HG02678 (cell line): Measurements from ENCODE around the gene WDR36.

ENCODE experiments used
- ATAC-seq: cut with Tn5 transposase; IDR thresholded peaks from one replicate; pipeline ENCODE4 v1.9.1; 2021; ENCODE audit warnings: mild to moderate bottlenecking, moderate library complexity; ENCODE audit not compliant: unreplicated experiment

The WDR36 gene

DNA sequence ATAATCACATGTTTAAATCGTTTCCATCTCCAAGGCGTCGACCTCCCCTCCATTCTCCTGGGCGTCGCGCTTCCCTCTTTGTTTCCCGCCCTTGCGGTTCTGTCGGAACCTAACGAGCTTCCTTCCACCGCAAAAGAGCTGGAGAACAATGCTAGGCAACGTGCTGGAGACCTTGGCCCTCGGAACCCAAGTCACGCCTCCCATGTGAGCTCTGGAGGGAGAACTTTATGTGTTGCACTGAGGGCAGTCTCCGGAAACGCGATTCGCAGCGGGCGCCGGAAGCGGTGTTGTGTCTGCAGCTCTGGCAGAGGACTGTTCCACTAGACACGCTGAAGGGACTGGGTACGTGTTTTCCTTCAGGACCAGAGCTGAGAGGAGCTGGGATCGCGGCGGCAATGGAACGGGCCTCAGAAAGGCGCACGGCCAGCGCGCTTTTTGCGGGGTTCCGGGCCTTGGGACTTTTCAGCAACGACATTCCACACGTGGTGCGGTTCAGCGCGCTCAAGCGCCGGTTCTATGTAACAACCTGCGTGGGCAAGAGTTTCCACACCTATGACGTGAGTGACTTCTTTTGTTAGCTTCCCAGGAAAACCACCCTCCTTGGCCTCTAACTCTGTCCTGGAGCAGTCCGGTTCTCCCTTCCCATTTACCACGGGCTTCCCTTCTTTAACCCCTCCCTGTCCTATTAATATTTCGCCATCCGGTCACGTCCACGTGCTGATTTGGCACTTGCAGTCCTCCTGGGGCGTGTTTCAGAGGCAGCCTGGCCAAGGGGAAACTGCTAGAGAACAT, at the start of gene WDR36:
Gene WDR36 (plus strand): TSS at position 287 of the 792 bp plus-strand sequence. CDS start 109 bp downstream, at position 396.
- peak; percentile 95 for ATAC-seq

DNA sequence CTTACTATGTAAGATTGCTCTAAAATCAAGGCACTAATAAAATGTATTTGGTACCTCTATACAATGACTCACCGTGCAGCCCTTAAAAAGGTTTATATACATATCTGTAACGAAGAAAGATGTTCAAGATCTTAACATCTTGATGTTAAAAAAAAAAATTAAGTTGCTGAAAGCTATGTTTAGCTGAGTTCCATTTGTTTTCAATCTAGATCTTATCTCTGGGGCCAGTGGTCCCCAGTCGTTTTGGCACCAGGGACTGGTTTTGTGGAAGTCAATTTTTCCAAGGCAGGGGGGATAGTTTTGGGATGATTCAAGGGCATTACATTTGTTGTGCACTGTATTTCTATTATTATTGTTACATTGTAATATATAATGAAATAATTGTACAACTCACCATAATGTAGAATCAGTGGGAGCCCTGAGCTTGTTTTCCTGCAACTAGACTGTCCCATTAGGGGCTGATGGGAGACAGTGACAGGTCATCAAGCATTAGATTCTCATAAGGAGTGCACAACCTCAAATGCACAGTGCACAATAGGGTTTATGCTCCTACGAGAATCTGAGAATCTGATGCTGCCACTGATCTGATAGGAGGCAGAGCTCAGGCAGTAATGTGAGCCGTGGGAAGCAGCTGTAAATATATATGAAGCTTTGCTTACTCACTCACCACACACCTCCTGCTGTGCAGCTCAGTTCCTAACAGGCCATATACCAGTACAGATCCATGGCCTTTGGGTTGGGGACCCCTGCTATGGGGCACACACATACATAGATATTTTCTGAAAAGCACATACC, 48.2 kb upstream of the WDR36 start:
- no peak for ATAC-seq

DNA sequence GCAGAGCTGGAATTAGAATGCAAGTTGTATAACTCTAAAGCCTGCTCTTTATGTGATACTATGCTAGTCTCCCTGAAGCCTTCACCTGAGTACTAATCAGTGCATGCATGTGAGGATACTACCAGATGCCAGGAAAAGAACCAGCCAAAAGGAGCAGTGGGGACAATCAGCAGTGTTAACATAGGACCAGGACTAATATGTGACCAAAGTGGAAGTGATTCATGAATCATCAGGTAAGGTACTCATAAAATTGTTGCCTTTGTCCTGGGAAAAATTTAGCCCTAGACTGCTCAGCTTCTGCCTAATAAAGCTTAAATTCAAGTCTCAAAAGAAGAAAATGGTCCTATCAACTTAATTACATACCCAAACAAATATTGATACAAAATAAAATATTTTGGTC, 34.1 kb upstream of the WDR36 start:
- no peak for ATAC-seq

DNA sequence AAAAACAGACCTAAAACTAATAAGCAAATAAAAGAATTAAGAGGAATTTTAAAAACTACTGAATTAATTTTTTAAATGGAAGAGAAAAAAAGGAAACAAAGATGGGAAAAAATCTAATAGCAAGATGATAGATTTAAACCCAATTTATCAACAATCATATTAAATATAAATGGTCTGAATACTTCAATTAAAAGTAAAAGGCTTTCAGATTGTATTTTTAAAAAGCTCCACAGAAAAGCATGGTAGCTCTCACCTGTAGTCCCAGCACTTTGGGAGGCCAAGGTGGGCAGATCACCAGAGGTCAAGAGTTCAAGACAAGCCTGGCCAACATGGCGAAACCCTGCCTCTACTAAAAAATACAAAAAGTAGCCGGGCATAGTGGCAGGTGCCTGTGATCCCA, 32.0 kb upstream of the WDR36 start:
- no peak for ATAC-seq

DNA sequence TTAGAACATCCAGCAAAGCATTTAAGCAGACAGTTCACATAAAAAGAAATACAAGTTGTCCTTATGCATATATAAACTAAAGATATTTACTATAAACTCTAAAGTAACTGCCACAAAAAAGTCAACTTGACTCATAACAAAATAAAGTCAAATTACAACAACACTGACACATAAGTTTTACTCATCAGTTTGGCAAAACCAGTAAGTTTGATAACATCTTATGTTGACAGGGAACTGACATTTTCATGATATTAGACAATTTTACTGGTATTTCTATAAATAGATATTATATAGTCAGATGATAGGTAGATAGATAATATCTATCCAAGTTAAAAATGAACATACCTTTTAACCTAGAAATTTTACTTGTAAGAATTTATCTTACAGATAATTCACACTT, 30.5 kb upstream of the WDR36 start:
- no peak for ATAC-seq

DNA sequence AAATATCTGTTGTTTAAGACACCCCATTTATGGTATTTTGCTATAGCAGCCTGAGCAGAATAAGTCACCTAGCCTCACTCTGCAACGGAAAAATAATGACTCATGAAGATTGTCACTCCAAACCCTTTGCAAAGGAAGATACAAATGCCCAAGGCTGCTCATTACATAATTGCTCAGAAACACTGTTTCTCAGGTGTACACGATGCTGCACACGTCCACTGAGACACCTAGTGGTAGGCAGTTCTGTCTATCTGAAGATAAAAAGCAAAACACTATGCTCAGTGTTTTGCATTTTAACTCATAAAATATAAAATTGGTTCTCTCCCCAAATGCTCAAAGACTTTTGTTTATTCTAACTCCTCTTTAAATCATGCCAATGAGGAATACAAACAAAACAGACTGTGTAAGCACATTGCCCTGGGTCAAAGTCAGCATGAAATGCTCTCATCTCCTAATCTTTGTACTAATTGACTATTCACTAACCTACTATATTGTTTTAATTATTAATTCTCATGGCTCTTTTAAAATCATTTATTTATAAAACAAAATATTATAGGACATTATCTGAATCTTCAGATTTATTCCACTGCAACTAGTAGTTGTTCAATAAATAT, 28.3 kb upstream of the WDR36 start:
- no peak for ATAC-seq

DNA sequence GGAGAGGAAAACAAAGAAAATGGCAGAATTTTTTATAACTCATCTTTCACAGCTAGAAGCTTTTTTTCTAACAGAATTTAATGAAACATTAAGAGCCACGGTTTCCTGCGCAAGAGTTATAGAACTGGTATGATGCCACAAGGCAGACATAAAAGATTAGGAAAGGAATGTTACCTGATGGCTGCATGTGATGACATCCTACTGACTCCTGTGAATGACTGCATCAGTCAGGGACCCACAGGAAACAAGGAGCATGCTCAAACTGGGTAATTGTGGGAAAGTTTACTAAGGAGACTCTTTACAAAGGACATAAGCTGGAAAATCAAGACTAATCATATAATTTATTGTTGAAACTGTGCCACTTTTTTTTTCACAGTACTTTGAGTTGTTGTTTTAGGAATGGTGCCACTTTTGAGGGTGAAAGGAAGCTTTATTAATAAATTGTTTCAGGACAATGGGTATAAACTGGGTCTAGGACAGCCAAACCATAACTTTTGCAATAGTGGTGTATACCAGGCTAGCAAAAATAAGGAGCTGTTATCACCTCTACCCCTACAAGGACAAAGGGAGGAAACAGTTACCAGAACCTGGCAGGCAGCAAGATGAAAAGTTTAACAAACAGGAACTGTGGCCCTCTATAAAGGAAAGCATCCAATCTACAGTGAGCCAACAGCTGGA, 25.7 kb upstream of the WDR36 start:
- no peak for ATAC-seq

DNA sequence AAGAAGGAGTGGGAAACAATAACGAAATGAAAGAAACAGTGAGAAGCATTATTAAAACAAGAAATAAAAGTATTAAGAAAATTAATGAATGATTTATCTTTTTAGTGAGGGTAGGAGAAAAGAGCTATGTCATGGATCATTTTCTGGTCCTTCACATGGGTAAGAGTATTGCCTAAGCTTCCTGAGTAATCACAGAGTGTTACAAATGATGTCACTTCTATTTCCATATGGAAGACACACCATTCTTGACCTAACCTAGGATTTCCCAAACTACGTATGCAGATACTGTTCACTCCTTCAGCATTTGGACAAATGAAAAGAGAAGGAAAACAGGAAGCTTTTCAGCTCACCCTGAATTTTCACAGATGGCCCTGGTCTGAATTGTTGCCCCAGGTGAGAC, 23.9 kb upstream of the WDR36 start:
- ATAC-seq = no peak

DNA sequence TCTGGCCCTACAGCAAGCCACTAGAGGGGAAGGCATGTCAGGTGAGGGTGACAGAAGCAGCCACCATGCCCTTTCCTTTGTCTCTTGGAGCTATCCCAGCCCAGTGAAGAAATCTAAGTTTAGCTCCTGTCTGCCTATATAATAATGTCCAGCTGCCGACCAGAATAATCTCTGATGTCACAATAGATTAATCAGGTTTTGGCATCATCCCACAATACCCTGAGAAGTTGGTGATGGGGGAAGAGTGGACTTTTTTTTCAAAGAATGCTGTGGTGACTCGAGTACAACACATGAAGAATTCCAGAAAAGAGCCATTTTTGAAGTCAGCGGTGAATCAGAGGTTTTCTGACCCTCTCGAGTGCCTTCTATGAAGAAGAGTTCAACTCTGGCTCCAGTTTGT, 22.3 kb upstream of the WDR36 start:
- no peak for ATAC-seq

DNA sequence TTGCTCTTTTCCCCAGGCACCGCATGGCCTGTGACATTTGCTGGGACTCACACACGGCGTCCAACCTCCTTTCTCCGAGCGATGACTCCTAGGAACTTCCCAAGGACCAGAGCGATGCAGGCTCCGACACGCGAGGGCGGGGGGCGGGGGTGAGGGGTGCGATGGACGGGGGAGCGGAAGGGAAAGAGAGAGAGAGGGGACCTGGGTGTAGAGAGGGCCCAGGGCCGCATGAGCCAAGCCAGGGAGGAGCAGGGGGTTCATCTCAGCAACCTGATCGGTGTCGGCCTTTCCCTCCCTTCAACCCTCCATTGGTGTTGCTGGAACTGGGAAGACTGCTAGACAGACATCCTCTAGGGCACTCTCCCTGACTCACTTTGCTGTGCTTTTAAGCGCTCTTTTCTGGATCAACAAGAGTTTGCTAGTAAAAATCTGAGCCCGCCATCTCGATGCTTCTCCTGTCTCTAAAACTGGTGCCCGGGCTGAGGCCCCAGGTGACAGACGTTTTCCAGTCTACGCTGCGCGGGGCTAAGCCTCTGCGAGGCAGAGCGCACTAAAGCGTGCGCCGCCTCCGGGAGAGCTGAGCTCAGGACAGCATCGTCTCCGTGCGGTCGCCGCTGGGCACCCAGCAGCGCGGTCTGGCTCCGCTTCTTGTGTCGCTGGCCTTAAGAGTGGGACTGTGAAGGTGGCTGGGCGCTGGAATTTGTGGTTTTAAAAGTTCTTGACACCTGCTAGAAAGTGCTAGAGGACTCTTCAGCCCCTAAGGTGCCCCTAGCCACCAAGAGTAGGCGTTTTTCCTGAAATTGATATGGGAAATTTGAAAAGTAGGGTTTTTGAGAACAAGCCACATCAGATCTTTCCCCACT, 21.6 kb upstream of the WDR36 start:
- no peak for ATAC-seq

DNA sequence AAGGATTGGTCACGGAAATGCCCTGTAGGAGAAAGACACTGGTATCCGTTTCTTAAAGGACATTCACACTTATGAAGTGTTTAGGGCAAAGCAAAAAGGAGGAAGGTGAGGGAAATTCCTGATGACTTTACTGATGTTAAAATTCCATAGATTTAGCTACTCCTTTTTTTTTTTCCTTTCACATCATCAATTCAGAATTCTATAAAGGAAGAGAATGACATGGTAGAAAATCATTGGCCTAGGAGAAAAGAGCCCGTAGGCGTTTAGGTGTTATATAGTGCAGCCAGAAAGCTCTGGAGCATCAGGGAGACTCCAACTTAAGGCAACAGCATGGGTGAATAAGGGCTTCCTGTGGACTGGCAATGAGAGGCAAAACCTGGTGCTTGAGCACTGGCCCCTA, 20.7 kb upstream of the WDR36 start, which contains the start of gene TSLP:
Gene TSLP (plus strand): TSS at position 301 of the 400 bp plus-strand sequence. CDS start 178 bp downstream, outside the sequence.
- no peak for ATAC-seq

DNA sequence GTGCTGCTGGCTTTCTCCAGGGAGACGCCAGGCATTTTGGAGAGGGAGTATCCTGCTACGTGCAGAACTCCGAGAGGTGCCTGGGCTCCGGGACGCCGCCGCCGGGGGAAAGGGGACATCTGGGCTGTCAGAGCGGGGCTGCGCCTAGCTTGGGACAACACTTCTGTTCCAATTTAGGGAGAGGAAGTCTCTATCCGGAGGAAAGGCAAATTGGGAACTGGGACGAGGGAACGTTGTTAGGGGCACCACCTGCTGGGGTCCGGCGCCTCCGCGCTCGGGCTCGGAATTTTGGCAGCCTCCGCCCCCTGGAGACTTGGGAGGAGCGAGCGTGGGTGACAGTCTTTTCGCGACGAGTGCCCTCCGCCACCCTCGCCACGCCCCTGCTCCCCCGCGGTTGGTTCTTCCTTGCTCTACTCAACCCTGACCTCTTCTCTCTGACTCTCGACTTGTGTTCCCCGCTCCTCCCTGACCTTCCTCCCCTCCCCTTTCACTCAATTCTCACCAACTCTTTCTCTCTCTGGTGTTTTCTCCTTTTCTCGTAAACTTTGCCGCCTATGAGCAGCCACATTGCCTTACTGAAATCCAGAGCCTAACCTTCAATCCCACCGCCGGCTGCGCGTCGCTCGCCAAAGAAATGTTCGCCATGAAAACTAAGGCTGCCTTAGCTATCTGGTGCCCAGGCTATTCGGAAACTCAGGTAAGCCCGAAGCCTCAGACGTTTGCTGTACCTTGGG, 19.0 kb upstream of the WDR36 start:
- ATAC-seq = peak; percentile 84

DNA sequence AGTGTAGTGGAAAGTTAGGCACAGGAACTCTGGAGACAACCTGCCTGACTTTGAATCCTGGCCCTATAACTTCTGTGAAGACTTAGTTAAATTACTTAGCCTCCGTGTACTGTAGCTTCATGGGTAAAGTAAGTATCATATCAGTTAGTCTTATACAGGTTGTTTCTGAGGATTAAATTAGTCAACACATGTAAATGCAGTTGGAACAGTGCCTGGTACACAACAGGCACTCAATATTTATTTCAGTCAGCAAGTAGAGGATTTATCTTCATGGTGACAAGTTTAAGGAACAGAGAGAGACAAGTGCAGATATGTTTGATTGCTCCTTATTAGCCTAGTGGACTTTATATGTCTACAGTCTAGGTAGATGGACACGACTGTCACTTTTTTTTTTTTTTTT, 17.9 kb upstream of the WDR36 start:
- ATAC-seq = no peak

DNA sequence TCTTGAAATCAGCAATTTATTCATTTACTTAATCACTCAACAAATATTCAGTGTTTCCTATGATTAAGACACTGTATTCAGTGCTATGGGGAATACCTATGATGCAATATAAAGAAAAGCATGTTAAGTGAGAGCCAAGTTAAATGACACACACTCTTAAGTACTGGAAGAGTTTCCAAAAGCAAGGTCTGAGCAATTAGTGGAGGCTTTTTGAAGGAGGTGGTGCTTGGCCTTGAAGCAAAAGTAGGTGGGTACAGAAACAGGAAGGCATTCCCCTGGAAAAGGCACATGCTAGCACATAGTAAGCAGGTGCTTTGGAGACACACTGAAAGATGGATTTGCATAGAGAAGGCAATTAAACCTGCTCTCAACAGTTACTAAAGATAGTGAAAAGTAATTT, 16.6 kb upstream of the WDR36 start:
- ATAC-seq = no peak

DNA sequence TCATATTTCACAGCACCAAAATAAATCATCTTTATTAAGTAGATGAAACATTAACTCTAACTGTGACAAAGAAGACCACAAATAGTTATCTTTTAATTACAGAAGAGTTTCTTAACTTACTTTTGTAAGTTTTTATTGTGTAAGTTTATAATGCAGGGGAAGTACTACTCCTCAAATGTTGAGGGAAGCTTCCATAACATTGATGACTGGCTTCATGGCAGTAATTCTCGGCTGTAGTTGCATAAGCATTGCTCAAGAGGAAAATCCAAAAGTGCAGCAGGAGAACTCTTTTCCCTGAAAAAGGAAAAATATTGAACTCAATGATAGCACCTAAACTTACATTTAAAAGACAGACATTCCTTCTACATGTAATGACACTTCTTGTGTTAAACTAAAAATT, 16.1 kb upstream of the WDR36 start:
- ATAC-seq = no peak

DNA sequence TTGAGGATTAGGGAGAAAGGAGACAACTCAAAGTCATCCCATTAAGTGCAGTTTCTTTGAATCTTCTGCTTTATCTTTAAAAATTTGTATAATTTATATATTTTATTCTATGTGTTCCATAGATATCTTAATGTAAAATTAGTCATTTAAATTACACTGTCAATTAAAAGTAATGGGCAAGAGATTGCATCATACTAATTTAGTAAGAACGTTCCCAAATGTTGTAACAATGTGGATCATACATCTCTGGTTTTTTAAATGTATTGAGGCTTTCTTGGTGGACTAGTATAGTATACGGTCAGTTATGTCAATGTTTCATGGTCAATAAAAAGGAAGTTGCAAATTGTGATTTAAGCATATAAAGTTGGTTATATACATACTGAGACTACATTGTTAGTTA, 14.5 kb upstream of the WDR36 start:
- no peak for ATAC-seq

DNA sequence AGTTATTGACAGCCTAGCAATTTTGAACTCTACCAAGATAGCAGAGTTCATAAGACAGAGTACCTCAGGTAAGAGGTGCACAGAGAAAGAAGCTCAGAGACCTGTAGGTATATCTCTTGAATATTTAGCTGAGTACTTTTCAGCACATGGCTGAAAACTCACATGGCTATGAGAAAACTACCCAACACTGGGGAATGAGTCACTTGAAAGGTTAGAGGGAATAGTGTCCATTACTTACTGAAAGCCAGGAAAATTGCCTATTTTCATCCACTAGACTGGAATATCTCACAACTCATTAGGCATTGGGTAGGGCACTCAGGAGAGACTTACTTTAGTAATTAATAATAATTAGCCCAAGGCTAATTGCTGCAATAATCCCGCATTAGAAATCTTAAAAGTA, 12.3 kb upstream of the WDR36 start:
- ATAC-seq = no peak

DNA sequence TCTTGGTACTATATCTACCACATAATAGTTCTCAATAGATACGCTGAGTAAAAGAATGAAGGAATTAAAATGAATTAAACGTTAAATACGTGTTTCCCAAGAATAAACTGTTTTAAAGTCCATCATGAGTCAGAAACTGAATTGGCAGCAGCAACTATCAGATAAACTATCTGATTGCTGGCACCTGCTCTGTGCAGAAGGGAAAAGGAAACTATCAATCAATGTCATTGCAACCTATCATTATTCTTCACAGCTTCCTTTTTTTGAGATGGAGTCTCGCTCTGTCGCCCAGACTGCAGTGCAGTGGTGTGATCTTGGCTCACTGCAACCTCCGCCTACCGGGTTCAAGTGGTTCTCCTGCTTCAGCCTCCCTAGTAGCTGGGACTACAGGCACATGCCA, 8.8 kb upstream of the WDR36 start:
- ATAC-seq = no peak

DNA sequence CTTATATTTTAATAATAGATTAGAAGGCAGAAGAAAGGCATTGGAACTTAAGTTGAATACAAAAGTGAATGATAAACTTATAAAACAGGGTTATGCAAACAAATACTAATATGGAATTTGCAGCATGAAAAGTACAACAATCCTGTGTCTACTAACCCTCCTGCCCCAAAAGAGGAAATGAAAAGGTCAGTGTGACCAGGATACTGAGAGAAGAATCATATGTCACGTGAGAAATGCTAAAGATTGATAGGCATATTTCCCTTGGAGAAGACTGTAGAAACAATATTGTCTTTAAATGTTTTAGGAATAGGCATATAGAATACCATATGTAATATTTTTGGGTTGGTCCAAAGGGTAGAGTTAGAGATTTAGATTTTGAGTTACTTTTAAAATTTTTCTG, 3.8 kb downstream of the WDR36 start:
- ATAC-seq = no peak
